ENCODE results near the gene DNAJB1. TPM values are rescaled to one million over a fixed set of nuclear protein-coding genes. Genes with fewer than 3 reads are reported as not detected.
A peak's percentile ranks its signal among the peaks of the same experiment; 100 is the strongest.
"Not testable (repeated sequence)": the region's sequence is repeated elsewhere in the genome, so short reads cannot be mapped to it uniquely, and the experiment has no call there.

DNAJB1 gene
- total and polyA plus RNA-seq, 3 donors from 2014 or later: 185 to 386 (median 245) TPM

DNA sequence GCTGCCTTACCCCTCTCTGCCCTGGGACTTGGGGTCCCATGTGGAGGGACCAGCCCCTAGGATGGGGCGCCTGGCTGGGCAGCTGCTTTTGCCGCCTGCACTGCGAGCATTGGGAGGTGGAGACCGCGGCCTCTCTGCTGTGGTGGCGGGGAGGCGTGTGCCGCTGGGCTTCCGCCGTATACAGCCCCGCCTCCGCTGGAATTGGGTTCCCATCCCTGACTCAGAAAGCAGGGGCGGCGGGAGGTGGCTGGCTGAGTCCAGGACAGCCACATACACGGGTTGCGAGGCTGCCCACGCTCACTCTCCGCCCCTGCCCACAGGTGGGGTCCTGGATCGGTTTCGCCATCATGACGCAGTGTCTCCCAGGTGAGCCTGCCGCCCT lies 47.1 kb upstream of the DNAJB1 start:
- peaks cover 35% of the 10 kb centered on the region for H3K4me1 ChIP-seq

DNA sequence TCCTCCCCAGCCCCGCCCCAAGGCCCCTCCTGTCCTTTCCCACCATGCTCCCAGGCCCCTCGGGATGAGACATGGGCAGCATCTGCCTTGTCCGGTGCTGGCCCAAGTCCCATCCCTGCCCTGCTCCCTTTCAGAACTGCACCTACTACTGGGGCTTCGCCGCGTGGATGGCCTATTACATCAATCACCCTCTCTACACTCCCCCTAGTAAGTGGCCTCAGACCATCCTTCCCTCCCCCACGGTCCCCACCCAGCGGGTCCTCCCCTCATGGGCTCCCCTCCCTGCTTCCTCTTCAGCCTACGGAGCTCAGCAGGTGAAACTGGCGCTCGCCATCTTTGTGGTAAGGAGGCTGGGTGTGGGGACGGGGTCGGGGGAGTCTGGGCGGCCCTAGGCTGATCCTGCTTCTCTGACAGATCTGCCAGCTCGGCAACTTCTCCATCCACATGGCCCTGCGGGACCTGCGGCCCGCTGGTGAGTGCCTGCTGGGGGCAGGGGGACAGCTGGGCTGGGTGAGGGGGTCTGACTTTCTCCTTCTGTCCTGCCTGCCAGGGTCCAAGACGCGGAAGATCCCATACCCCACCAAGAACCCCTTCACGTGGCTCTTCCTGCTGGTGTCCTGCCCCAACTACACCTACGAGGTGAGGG lies 46.6 kb upstream of the DNAJB1 start:
- H3K9me3 ChIP-seq; DNase-seq; intact Hi-C loops (cut with DNase I; ENCODE audit: low total_unique reads); H3K27me3 ChIP-seq; H3K27ac ChIP-seq; H3K36me3 ChIP-seq (ENCODE audit: low read depth, missing control alignments): not testable (repeated sequence)
- WGBS, 2 donors: 49 to 69% methylated on average over 11 to 22 of the region's 22 CpGs
- H3K4me1 ChIP-seq: peaks cover 34% of the 10 kb centered on the region
- peak overlapping the region in 1 of 2 donors; percentile 29 for H3K4me3 ChIP-seq

More for the DNA sequence above, 47.1 kb upstream of the DNAJB1 start:
- no peak overlapping the region for H3K27ac ChIP-seq
- DNase-seq: no peak
- H3K9me3 ChIP-seq: no peaks in the 10 kb centered on the region
- 59 to 67% methylated on average over 9 to 21 of the region's 22 CpGs for WGBS, 2 donors
- H3K36me3 ChIP-seq (ENCODE audit: low read depth, missing control alignments): no peaks in the 10 kb centered on the region
- no peaks in the 10 kb centered on the region for H3K27me3 ChIP-seq
- TF ChIP-seq, protein P1, sequence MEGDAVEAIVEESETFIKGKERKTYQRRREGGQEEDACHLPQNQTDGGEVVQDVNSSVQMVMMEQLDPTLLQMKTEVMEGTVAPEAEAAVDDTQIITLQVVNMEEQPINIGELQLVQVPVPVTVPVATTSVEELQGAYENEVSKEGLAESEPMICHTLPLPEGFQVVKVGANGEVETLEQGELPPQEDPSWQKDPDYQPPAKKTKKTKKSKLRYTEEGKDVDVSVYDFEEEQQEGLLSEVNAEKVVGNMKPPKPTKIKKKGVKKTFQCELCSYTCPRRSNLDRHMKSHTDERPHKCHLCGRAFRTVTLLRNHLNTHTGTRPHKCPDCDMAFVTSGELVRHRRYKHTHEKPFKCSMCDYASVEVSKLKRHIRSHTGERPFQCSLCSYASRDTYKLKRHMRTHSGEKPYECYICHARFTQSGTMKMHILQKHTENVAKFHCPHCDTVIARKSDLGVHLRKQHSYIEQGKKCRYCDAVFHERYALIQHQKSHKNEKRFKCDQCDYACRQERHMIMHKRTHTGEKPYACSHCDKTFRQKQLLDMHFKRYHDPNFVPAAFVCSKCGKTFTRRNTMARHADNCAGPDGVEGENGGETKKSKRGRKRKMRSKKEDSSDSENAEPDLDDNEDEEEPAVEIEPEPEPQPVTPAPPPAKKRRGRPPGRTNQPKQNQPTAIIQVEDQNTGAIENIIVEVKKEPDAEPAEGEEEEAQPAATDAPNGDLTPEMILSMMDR (IDR thresholded peaks at IDR 0.05): no peak
- H3K4me3 ChIP-seq: peak overlapping the region in 1 of 2 donors; percentile 29
- intact Hi-C loops (cut with DNase I; ENCODE audit: low total_unique reads): no loop called here

DNA sequence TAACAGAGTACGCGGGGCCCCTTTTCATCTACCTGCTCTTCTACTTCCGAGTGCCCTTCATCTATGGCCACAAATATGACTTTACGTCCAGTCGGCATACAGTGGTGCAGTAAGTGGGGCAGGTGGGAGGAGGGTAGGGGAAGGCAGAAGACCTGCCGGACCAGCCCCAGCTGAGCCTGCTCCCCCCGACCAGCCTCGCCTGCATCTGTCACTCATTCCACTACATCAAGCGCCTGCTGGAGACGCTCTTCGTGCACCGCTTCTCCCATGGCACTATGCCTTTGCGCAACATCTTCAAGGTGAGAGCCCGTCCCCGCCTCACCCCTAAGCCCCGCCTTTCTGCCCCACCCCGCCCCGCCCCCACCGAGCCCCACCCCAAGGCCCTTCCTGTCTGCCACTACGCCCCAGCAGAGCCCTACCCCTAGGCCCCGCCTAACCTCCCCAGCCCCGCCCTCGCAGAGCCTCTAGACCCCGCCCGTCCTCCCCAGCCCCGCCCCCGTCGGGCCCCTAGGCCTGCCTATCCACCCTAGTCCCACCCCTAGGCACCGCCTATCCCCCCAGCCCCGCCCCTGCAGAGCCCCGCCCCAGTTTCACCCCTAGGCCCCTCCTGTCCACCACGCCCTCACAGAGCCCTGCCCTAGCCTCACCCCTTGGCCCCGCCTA lies 45.9 kb upstream of the DNAJB1 start:
- DNase-seq: peak; percentile 71
- Histone ChIP-seq H3K4me3 (peak overlapping the region in 1 of 2 donors; percentile 7), H3K36me3 (ENCODE audit: low read depth, missing control alignments) (no peaks in the 10 kb centered on the region), H3K9me3 (no peaks in the 10 kb centered on the region), H3K27me3 (no peaks in the 10 kb centered on the region), H3K27ac (no peak overlapping the region), H3K4me1 (peaks cover 28% of the 10 kb centered on the region)
- TF ChIP-seq, protein P1 (IDR thresholded peaks at IDR 0.05): no peak
- no peak for TF ChIP-seq POLR2A (IDR thresholded peaks at IDR 0.05)
- WGBS, 2 donors: 66 to 67% methylated on average over 28 to 32 of the region's 33 CpGs
- intact Hi-C loops (cut with DNase I; ENCODE audit: low total_unique reads): no loop called here

DNA sequence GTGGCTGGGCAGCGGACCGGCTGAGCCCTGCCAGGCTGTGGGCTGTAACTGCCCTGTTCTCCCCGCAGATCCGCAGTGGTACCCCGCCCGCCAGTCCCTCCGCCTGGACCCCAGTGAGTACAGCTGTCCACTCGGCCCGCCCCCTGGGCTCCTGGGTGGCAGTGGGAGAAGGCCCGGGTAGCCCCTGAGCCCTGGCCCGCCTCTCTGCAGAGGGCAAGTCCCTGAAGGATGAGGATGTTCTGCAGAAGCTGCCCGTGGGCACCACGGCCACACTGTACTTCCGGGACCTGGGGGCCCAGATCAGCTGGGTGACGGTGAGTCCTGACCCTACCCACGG lies 45.4 kb upstream of the DNAJB1 start:
- Histone ChIP-seq H3K27me3 (no peaks in the 10 kb centered on the region), H3K36me3 (ENCODE audit: low read depth, missing control alignments) (no peaks in the 10 kb centered on the region), H3K4me3 (peak overlapping the region in 1 of 2 donors; percentile 7), H3K4me1 (peaks cover 23% of the 10 kb centered on the region), H3K27ac (no peak overlapping the region), H3K9me3 (no peaks in the 10 kb centered on the region)
- WGBS, 2 donors: 76 to 87% methylated on average over 8 to 16 of the region's 16 CpGs
- no peak for DNase-seq
- intact Hi-C loops (cut with DNase I; ENCODE audit: low total_unique reads): no loop called here
- no peak for TF ChIP-seq POLR2A (IDR thresholded peaks at IDR 0.05)
- TF ChIP-seq, protein P1 (IDR thresholded peaks at IDR 0.05): no peak

DNA sequence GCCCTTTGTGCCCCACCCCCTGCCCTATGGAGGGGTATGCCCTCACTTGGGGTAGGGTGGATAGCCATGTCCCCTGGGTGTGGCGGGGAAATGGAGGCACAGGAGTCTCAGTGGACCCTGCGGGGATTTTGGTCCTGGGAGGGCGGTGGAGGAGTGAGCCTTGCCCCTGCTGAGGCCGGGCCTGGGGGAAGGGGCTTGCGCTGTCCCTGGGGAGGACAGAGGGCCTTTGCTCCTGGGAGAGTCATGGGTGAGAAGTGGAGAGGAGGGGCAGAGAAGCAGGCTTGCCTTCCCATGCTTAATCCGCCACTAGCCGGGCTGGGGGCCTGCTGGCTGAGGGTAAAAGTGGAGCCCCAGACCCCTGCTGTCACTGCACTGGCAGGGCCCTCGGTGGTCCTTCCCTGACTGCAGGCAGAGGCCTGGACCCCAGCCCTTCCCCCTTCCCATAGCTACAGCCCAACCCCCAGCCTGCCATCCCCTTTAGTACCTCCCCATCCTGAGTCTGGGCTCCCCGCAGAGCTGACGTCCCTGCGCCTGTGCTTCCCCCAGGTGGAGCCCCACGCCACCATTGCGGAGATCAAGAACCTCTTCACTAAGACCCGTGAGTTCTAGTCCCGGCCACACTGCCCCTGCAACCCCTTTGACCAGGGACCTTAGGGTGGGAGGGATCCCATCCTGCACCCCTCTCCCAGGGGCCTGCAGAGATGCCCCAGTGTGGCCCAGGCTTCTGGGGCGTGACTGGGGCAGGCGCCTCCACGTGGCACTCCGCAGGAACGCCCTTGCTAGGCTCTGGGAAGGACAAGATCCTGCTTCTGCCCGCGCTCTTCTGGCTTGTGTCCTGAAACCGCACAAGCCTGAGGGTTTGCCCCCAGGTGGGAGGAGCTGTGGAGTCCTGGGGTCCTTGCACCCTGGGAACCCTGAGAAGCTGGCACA lies 44.7 kb upstream of the DNAJB1 start:
- intact Hi-C loops (cut with DNase I; ENCODE audit: low total_unique reads): no loop called here
- peaks cover 23% of the 10 kb centered on the region for H3K4me1 ChIP-seq
- no peaks in the 10 kb centered on the region for H3K27me3 ChIP-seq
- H3K4me3 ChIP-seq: no peak overlapping the region
- DNase-seq: no peak
- TF ChIP-seq POLR2A (IDR thresholded peaks at IDR 0.05): no peak
- TF ChIP-seq, protein P1 (IDR thresholded peaks at IDR 0.05): no peak
- no peaks in the 10 kb centered on the region for H3K36me3 ChIP-seq (ENCODE audit: low read depth, missing control alignments)
- 72 to 92% methylated on average over 19 to 23 of the region's 23 CpGs for WGBS, 2 donors
- H3K9me3 ChIP-seq: no peaks in the 10 kb centered on the region
- H3K27ac ChIP-seq: no peak overlapping the region

All from testis (tissue), 3 donors.